RWPE2 (cell line): ENCODE measurements around the gene NRIP2.

Source experiments
- ATAC-seq: fragments of 200-7000 bp; cut with Tn5 transposase; 3 replicates; pipeline ENCODE4 v1.9.1; 2021; ENCODE audit warnings: low read depth
- DNase-seq: peaks from one replicate; pipeline ENCODE4 v3.0.0-alpha.2; 2020; ENCODE audit warnings: low spot score
- H3K27ac ChIP-seq: fragments of 450-650 bp; 2 replicates; pipeline ENCODE4 v1.5.1; 2017; ENCODE audit warnings: mild to moderate bottlenecking; ENCODE audit not compliant: poor library complexity, severe bottlenecking
- H3K27me3 ChIP-seq: fragments of 250-450 bp; sonication (Bioruptor Pico); 2 replicates; pipeline ENCODE4 v1.5.1; 2021; ENCODE audit warnings: mild to moderate bottlenecking, moderate library complexity; ENCODE audit not compliant: insufficient read depth, poor library complexity, severe bottlenecking
- H3K36me3 ChIP-seq: fragments of 250-450 bp; sonication (Bioruptor Pico); 2 replicates; pipeline ENCODE4 v1.5.1; 2020; ENCODE audit warnings: low read depth, mild to moderate bottlenecking, moderate library complexity
- H3K4me1 ChIP-seq: fragments of 250-450 bp; sonication (Bioruptor Pico); 2 replicates; pipeline ENCODE4 v1.5.1; 2021; ENCODE audit warnings: mild to moderate bottlenecking, moderate library complexity; ENCODE audit not compliant: insufficient read depth, poor library complexity, severe bottlenecking
- H3K4me3 ChIP-seq: fragments of 250-450 bp; sonication (Bioruptor Pico); 2 replicates; pipeline ENCODE4 v1.5.1; 2021; ENCODE audit warnings: mild to moderate bottlenecking, moderate library complexity; ENCODE audit not compliant: severe bottlenecking
- H3K9me3 ChIP-seq: fragments of 250-450 bp; sonication (Bioruptor Pico); 2 replicates; pipeline ENCODE4 v1.5.1; 2021; ENCODE audit warnings: mild to moderate bottlenecking, moderate library complexity; ENCODE audit not compliant: severe bottlenecking
- TF ChIP-seq, protein P1 (sequence below): fragments of 450-650 bp; IDR thresholded peaks from one replicate; pipeline ENCODE4 v1.5.1; 2017; ENCODE audit warnings: mild to moderate bottlenecking, moderate library complexity; ENCODE audit not compliant: poor library complexity, severe bottlenecking

NRIP2 gene

DNA sequence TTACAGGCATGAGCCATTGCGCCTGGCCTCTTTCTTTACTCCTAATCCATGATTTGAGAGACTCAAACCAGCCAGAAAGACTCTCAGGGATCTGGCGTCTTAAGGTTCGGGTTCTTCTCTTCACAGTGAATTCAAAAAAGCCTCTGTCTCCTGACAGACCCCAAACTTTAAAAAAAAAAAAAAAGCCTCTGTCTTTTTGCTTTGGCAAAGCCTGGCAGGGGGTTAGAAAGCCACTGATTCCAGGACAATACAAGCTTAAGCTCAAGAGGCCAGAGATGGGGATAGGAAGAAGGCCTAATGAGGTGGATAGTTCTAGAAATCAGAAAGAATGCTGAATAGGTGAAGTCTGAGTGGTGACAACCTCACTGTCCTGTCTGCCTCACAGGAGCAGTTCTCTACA, 8.8 kb downstream of the NRIP2 start:
- H3K4me3 ChIP-seq: no peak overlapping the region
- no peaks in the 10 kb centered on the region for H3K27me3 ChIP-seq
- no peaks in the 10 kb centered on the region for H3K4me1 ChIP-seq
- no peak for DNase-seq
- no peak overlapping the region for H3K27ac ChIP-seq
- H3K36me3 ChIP-seq: peaks cover 58% of the 10 kb centered on the region
- H3K9me3 ChIP-seq: no peaks in the 10 kb centered on the region
- ATAC-seq: no peak
- TF ChIP-seq, protein P1, sequence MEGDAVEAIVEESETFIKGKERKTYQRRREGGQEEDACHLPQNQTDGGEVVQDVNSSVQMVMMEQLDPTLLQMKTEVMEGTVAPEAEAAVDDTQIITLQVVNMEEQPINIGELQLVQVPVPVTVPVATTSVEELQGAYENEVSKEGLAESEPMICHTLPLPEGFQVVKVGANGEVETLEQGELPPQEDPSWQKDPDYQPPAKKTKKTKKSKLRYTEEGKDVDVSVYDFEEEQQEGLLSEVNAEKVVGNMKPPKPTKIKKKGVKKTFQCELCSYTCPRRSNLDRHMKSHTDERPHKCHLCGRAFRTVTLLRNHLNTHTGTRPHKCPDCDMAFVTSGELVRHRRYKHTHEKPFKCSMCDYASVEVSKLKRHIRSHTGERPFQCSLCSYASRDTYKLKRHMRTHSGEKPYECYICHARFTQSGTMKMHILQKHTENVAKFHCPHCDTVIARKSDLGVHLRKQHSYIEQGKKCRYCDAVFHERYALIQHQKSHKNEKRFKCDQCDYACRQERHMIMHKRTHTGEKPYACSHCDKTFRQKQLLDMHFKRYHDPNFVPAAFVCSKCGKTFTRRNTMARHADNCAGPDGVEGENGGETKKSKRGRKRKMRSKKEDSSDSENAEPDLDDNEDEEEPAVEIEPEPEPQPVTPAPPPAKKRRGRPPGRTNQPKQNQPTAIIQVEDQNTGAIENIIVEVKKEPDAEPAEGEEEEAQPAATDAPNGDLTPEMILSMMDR: no peak

DNA sequence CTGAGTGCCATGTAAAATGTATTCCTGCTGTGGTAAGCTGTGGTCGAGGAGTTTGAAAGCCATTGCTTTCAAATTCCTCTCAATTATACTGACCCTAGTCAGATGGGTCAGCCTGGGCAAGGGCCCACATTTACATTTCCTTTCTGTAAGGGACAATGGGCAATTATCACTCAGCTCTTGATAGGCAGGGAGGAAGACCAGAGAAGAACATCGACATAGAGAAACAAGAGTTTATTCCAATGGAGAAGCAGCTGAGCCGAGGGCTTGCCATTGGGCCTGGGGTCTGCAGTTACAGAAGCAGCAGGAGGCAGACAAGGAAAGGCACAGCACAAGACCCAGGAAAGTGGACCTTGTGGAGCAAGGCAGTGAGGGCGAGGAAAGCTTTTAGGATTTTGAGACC, 9.7 kb downstream of the NRIP2 start:
- no peaks in the 10 kb centered on the region for H3K27me3 ChIP-seq
- H3K9me3 ChIP-seq: no peaks in the 10 kb centered on the region
- H3K4me1 ChIP-seq: no peaks in the 10 kb centered on the region
- peaks cover 63% of the 10 kb centered on the region for H3K36me3 ChIP-seq
- no peak overlapping the region for H3K27ac ChIP-seq
- DNase-seq (no peak), ATAC-seq (no peak)
- TF ChIP-seq, protein P1: no peak
- H3K4me3 ChIP-seq: no peak overlapping the region

DNA sequence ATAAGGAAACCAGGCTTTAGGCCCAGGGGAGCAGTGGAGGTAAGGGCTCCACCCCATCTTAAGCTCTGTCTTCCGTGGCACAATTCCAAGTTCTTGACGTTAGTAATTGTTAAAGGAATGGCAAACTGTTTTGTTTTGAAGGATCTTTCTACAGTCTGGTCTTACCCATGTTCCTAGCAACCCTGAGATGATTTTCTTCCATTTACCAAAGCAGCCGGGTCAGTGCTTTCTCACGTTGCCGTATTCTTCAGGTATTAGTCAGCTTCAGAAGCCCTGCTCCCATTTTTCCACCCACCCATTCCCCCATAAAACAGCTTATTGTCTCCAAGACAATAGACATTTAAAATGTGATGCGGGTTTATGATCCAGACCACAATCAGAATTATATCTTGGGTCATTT, 10.3 kb downstream of the NRIP2 start:
- Histone ChIP-seq H3K27ac (no peak overlapping the region), H3K9me3 (no peaks in the 10 kb centered on the region), H3K4me1 (no peaks in the 10 kb centered on the region), H3K36me3 (peaks cover 63% of the 10 kb centered on the region), H3K4me3 (no peak overlapping the region), H3K27me3 (no peaks in the 10 kb centered on the region)
- ATAC-seq (no peak), DNase-seq (no peak)
- TF ChIP-seq, protein P1: no peak

DNA sequence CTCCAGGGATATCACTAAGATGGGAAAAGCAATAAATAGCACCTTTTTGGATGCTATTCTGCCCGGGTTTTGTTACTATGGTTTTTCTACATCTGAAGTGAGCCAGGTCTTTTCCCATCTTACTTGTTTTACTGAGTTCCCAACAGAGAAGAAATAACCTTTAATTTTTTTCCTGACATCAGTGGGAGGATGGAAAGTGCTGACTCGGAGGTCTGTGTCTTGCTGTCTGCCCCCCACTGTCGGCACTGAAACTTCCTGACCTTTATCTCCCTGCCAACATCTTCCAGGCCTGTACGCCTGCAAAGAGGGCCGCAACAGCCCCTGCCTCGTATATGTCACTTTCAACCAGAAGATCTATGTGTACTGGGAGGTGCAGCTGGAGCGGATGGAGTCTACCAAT, 11.4 kb downstream of the NRIP2 start:
- no peak overlapping the region for H3K4me3 ChIP-seq
- no peak overlapping the region for H3K27ac ChIP-seq
- TF ChIP-seq, protein P1: no peak
- H3K4me1 ChIP-seq: no peaks in the 10 kb centered on the region
- DNase-seq (no peak), ATAC-seq (no peak)
- no peaks in the 10 kb centered on the region for H3K27me3 ChIP-seq
- H3K36me3 ChIP-seq: peaks cover 67% of the 10 kb centered on the region
- H3K9me3 ChIP-seq: no peaks in the 10 kb centered on the region

DNA sequence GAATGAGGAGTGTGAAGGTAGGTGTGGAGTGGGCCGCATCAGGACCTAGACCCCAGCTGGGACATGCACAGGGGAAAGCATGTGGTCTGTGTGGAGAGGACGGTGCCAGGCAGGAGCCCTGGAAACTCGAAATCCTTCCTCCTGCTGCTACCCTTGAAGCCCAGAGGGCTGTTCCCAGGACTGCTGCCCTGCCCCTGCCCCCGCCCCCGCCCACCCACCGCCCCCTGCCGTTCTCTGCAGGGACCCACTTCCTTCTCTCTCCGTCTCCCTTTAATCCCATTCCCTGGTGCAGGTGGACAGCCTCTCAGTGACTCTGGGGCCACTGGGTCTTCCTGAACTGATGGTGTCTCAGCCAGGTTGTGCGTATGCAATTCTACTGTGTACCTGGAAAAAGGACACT, 14.4 kb downstream of the NRIP2 start:
- H3K36me3 ChIP-seq: peaks cover 72% of the 10 kb centered on the region
- ATAC-seq: no peak

More for the DNA sequence above, 14.4 kb downstream of the NRIP2 start:
- Histone ChIP-seq H3K4me3 (no peak overlapping the region), H3K9me3 (no peaks in the 10 kb centered on the region), H3K27ac (no peak overlapping the region), H3K27me3 (no peaks in the 10 kb centered on the region), H3K4me1 (no peaks in the 10 kb centered on the region)
- no peak for DNase-seq
- TF ChIP-seq, protein P1: no peak
